ENCODE measurements around the gene GABBR2.

The GABBR2 gene

GRCh38 chr9:98721643-98722042 lies 12.9 kb upstream of the GABBR2 start:
- no peak for DNase-seq (ENCODE audit: low read depth in 2 of 2)

GRCh38 chr9:98720402-98720801 lies 11.7 kb upstream of the GABBR2 start:
- no peak for DNase-seq (ENCODE audit: low read depth in 2 of 2)

- no peak for DNase-seq (ENCODE audit: low read depth in 2 of 2)
These were observed 10.3 kb upstream of the GABBR2 start for GRCh38 chr9:98719055-98719454.

GRCh38 chr9:98714833-98715232 lies 6.1 kb upstream of the GABBR2 start:
- no peak for DNase-seq (ENCODE audit: low read depth in 2 of 2)

- DNase-seq (ENCODE audit: low read depth in 2 of 2): no peak
These were observed 4.3 kb upstream of the GABBR2 start for GRCh38 chr9:98712987-98713386.

GRCh38 chr9:98709968-98710965 lies 1.5 kb upstream of the GABBR2 start:
- peak; percentile 14 to 17 for DNase-seq (ENCODE audit: low read depth in 2 of 2)

GRCh38 chr9:98708103-98708932 lies 417 bp downstream of the GABBR2 start:
- no peak for DNase-seq (ENCODE audit: low read depth in 2 of 2)

- peak; percentile 7 to 15 for DNase-seq (ENCODE audit: low read depth in 2 of 2)
These were observed 1.3 kb downstream of the GABBR2 start for GRCh38 chr9:98707166-98708102.

- no peak for DNase-seq (ENCODE audit: low read depth in 2 of 2)
These were observed 2.0 kb downstream of the GABBR2 start for GRCh38 chr9:98706651-98707165.

GRCh38 chr9:98702835-98703380 lies 5.8 kb downstream of the GABBR2 start:
- DNase-seq (ENCODE audit: low read depth in 2 of 2): no peak

GRCh38 chr9:98702340-98702739 lies 6.4 kb downstream of the GABBR2 start:
- DNase-seq (ENCODE audit: low read depth in 2 of 2): no peak

- no peak for DNase-seq (ENCODE audit: low read depth in 2 of 2)
These were observed 7.2 kb downstream of the GABBR2 start for GRCh38 chr9:98701576-98701975.

- DNase-seq (ENCODE audit: low read depth in 2 of 2): no peak
These were observed 7.9 kb downstream of the GABBR2 start for GRCh38 chr9:98700801-98701200.

- no peak for DNase-seq (ENCODE audit: low read depth in 2 of 2)
These were observed 9.9 kb downstream of the GABBR2 start for GRCh38 chr9:98698856-98699255.

- no peak for DNase-seq (ENCODE audit: low read depth in 2 of 2)
These were observed 13.8 kb downstream of the GABBR2 start for GRCh38 chr9:98694943-98695342.

GRCh38 chr9:98692392-98692791 lies 16.3 kb downstream of the GABBR2 start:
- no peak for DNase-seq (ENCODE audit: low read depth in 2 of 2)

- DNase-seq (ENCODE audit: low read depth in 2 of 2): no peak
These were observed 16.8 kb downstream of the GABBR2 start for GRCh38 chr9:98691890-98692289.

GRCh38 chr9:98690686-98691085 lies 18.0 kb downstream of the GABBR2 start:
- no peak for DNase-seq (ENCODE audit: low read depth in 2 of 2)

- DNase-seq (ENCODE audit: low read depth in 2 of 2): no peak
These were observed 19.8 kb downstream of the GABBR2 start for GRCh38 chr9:98688710-98689495.

- DNase-seq (ENCODE audit: low read depth in 2 of 2): no peak
These were observed 20.8 kb downstream of the GABBR2 start for GRCh38 chr9:98687911-98688310.

All from fibroblast of skin of left quadriceps (primary cell).